HEK293T (cell line): ENCODE measurements around the gene FARP2.

Experiments used
- CTCF ChIA-PET: fragments of 350-600 bp; formaldehyde crosslinking; extraction: SDS; loops from one replicate; lab custom pipeline; 2021; ENCODE audit warnings: antibody characterized with exemption, inconsistent platforms; lab: Yijun Ruan, JAX
- POLR2A ChIA-PET: fragments of 350-600 bp; formaldehyde crosslinking; extraction: SDS; loops from one replicate; lab custom pipeline; 2020; ENCODE audit warnings: antibody characterized with exemption, inconsistent platforms; lab: Yijun Ruan, JAX
- DNase-seq: peaks from one replicate; pipeline ENCODE4 v3.0.0; 2012; ENCODE audit warnings: mixed read lengths; ENCODE audit errors: extremely low spot score
- ARNT ChIP-seq: fragments of 450-650 bp; IDR thresholded peaks from 2 replicates; pipeline ENCODE4 v1.6.1; 2017; ENCODE audit warnings: mild to moderate bottlenecking
- BHLHE40 ChIP-seq: fragments of 450-650 bp; IDR thresholded peaks from 2 replicates; pipeline ENCODE4 v1.6.1; 2016; ENCODE audit warnings: mild to moderate bottlenecking, moderate library complexity, borderline replicate concordance
- CTBP1 ChIP-seq: fragments of 450-650 bp; IDR thresholded peaks from 2 replicates; pipeline ENCODE4 v1.6.1; 2016; ENCODE audit warnings: borderline replicate concordance
- ELF4 ChIP-seq: fragments of 450-650 bp; IDR thresholded peaks from 2 replicates; pipeline ENCODE4 v1.6.1; 2017; ENCODE audit warnings: antibody characterized with exemption
- FOXA1 ChIP-seq: fragments of 450-650 bp; IDR thresholded peaks from 2 replicates; pipeline ENCODE4 v1.6.1; 2016; ENCODE audit warnings: mild to moderate bottlenecking
- FOXK2 ChIP-seq: fragments of 450-650 bp; IDR thresholded peaks from 2 replicates; pipeline ENCODE4 v1.6.1; 2016; ENCODE audit warnings: mild to moderate bottlenecking
- FOXM1 ChIP-seq: fragments of 450-650 bp; IDR thresholded peaks from 2 replicates; pipeline ENCODE4 v1.6.1; 2017; ENCODE audit warnings: mild to moderate bottlenecking, borderline replicate concordance
- HDGF ChIP-seq: fragments of 450-650 bp; IDR thresholded peaks from 2 replicates; pipeline ENCODE4 v1.6.1; 2017; ENCODE audit warnings: antibody characterized with exemption, borderline replicate concordance
- L3MBTL2 ChIP-seq: fragments of 450-650 bp; conservative IDR thresholded peaks from 2 replicates; pipeline ENCODE4 v1.6.1; 2016; ENCODE audit warnings: mild to moderate bottlenecking
- LEF1 ChIP-seq: fragments of 450-650 bp; IDR thresholded peaks from 2 replicates; pipeline ENCODE4 v1.6.1; 2017; ENCODE audit warnings: mild to moderate bottlenecking, borderline replicate concordance
- NFRKB ChIP-seq: fragments of 450-650 bp; IDR thresholded peaks from 2 replicates; pipeline ENCODE4 v1.6.1; 2016; ENCODE audit warnings: mild to moderate bottlenecking, moderate library complexity
- PKNOX1 ChIP-seq: fragments of 450-650 bp; IDR thresholded peaks from 2 replicates; pipeline ENCODE4 v1.6.1; 2016
- SP1 ChIP-seq: fragments of 450-650 bp; IDR thresholded peaks from 2 replicates; pipeline ENCODE4 v1.6.1; 2017
- SUZ12 ChIP-seq: fragments of 450-650 bp; IDR thresholded peaks from 2 replicates; pipeline ENCODE4 v1.6.1; 2016; ENCODE audit warnings: mild to moderate bottlenecking
- TARDBP ChIP-seq: fragments of 450-650 bp; IDR thresholded peaks from 2 replicates; pipeline ENCODE4 v1.6.1; 2016
- ZNF384 ChIP-seq: fragments of 450-650 bp; IDR thresholded peaks from 2 replicates; pipeline ENCODE4 v1.6.1; 2016

The FARP2 gene

GRCh38 chr2:241467777-241468475 is 111.8 kb downstream of the FARP2 start:
- DNase-seq = no peak
- TF ChIP-seq L3MBTL2 (no peak), FOXM1 (no peak), NFRKB (no peak)
- CTCF ChIA-PET = no interaction called here
- POLR2A ChIA-PET = no interaction called here

- no peak for TF ChIP-seq FOXK2
- TF ChIP-seq TARDBP = no peak
- no peak for TF ChIP-seq SP1
- no peak for TF ChIP-seq BHLHE40
- TF ChIP-seq HDGF = no peak
- no peak for TF ChIP-seq ELF4
- ChIA-PET CTCF (no interaction called here), POLR2A (no interaction called here)
- DNase-seq = no peak
Measured at GRCh38 chr2:241468476-241468781, 112.3 kb downstream of the FARP2 start.

GRCh38 chr2:241469746-241470145 is 113.7 kb downstream of the FARP2 start:
- TF ChIP-seq TARDBP (no peak), HDGF (no peak), SUZ12 (no peak), LEF1 (no peak), FOXM1 (no peak), ZNF384 (no peak)
- ChIA-PET POLR2A (no interaction called here), CTCF (no interaction called here)
- no peak for DNase-seq

GRCh38 chr2:241473399-241473798 is 117.3 kb downstream of the FARP2 start:
- no peak for DNase-seq
- POLR2A ChIA-PET = no interaction called here
- TF ChIP-seq NFRKB = no peak
- TF ChIP-seq ELF4 = no peak
- no peak for TF ChIP-seq PKNOX1
- no peak for TF ChIP-seq BHLHE40
- no peak for TF ChIP-seq FOXM1
- no peak for TF ChIP-seq FOXK2
- TF ChIP-seq L3MBTL2 = no peak
- TF ChIP-seq HDGF = no peak
- no peak for TF ChIP-seq ARNT
- TF ChIP-seq ZNF384 = no peak
- TF ChIP-seq LEF1 = no peak
- no peak for TF ChIP-seq CTBP1
- TF ChIP-seq SP1 = no peak
- CTCF ChIA-PET = no interaction called here

- POLR2A ChIA-PET = interaction anchor here (0.7 kb wide), 1 partner anchor 15 kb away, joined by 3 read pairs; no protein-coding TSS in a partner anchor
- no peak for DNase-seq
- CTCF ChIA-PET = no interaction called here
- TF ChIP-seq PKNOX1 = no peak
- TF ChIP-seq ARNT = no peak
- no peak for TF ChIP-seq SP1
- TF ChIP-seq ELF4 = no peak
- no peak for TF ChIP-seq TARDBP
Measured at GRCh38 chr2:241475267-241475666, 119.2 kb downstream of the FARP2 start.

- ChIA-PET POLR2A (no interaction called here), CTCF (no interaction called here)
- no peak for DNase-seq
- TF ChIP-seq FOXK2 = no peak
- TF ChIP-seq NFRKB = no peak
- no peak for TF ChIP-seq ARNT
- no peak for TF ChIP-seq BHLHE40
- TF ChIP-seq ZNF384 = no peak
- TF ChIP-seq TARDBP = no peak
- TF ChIP-seq PKNOX1 = no peak
- TF ChIP-seq SP1 = no peak
- TF ChIP-seq LEF1 = no peak
- no peak for TF ChIP-seq SUZ12
- no peak for TF ChIP-seq FOXA1
- TF ChIP-seq CTBP1 = no peak
- no peak for TF ChIP-seq FOXM1
- no peak for TF ChIP-seq HDGF
- no peak for TF ChIP-seq ELF4
- no peak for TF ChIP-seq L3MBTL2
Measured at GRCh38 chr2:241478166-241478565, 122.1 kb downstream of the FARP2 start.

GRCh38 chr2:241479026-241479898 is 123.2 kb downstream of the FARP2 start:
- no peak for DNase-seq
- POLR2A ChIA-PET = no interaction called here
- TF ChIP-seq BHLHE40 (no peak), ZNF384 (no peak), SP1 (no peak), FOXA1 (no peak), FOXK2 (no peak), FOXM1 (no peak), LEF1 (no peak)
- CTCF ChIA-PET = no interaction called here
